ENCODE measurements around the gene DIRAS2. TPM values are rescaled to one million over a fixed set of nuclear protein-coding genes. Genes with fewer than 3 reads are reported as not detected.
"Not testable (repeated sequence)": the region's sequence is repeated elsewhere in the genome, so short reads cannot be mapped to it uniquely, and the experiment has no call there.

The DIRAS2 gene
- total RNA-seq, 2 experiments from 2014 or later = not detected

- no peak for TF ChIP-seq EZH2phosphoT487 (IDR thresholded peaks at IDR 0.05; ENCODE audit: borderline replicate concordance, low read depth, low read length)
- TF ChIP-seq, protein P1, sequence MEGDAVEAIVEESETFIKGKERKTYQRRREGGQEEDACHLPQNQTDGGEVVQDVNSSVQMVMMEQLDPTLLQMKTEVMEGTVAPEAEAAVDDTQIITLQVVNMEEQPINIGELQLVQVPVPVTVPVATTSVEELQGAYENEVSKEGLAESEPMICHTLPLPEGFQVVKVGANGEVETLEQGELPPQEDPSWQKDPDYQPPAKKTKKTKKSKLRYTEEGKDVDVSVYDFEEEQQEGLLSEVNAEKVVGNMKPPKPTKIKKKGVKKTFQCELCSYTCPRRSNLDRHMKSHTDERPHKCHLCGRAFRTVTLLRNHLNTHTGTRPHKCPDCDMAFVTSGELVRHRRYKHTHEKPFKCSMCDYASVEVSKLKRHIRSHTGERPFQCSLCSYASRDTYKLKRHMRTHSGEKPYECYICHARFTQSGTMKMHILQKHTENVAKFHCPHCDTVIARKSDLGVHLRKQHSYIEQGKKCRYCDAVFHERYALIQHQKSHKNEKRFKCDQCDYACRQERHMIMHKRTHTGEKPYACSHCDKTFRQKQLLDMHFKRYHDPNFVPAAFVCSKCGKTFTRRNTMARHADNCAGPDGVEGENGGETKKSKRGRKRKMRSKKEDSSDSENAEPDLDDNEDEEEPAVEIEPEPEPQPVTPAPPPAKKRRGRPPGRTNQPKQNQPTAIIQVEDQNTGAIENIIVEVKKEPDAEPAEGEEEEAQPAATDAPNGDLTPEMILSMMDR (conservative IDR thresholded peaks at IDR 0.05; ENCODE audit: low read length) = no peak
- Histone ChIP-seq H3K9me2 (ENCODE audit: insufficient read depth, low read length) (no peaks in the 10 kb centered on the region), H3K36me3 (ENCODE audit: insufficient read depth, low read length) (no peaks in the 10 kb centered on the region), H2AFZ (ENCODE audit: low read length) (no peak overlapping the region), H3K79me2 (ENCODE audit: insufficient read depth, low read depth, low read length) (no peaks in the 10 kb centered on the region), H3K4me3 (ENCODE audit: low read depth, low read length, poor library complexity, severe bottlenecking) (no peak overlapping the region), H3K9me3 (ENCODE audit: low read length) (no peaks in the 10 kb centered on the region), H4K20me1 (ENCODE audit: insufficient read depth, low read length) (no peaks in the 10 kb centered on the region), H3K4me2 (ENCODE audit: low read length) (no peak overlapping the region), H3K27ac (ENCODE audit: low read depth, low read length, poor library complexity, severe bottlenecking) (no peak overlapping the region), H3K4me1 (ENCODE audit: insufficient read depth, low read length, poor library complexity, severe bottlenecking) (no peaks in the 10 kb centered on the region)
- POLR2A ChIA-PET = interaction anchor here (0.6 to 0.7 kb wide), 2 partner anchors 15 to 69 kb away, joined by 3 to 4 read pairs; no protein-coding TSS in a partner anchor
- intact Hi-C loops (cut with micrococcal nuclease; ENCODE audit: unreplicated experiment) = no loop called here
- CTCF ChIA-PET (ENCODE audit: unreplicated experiment) = no interaction called here
- DNase-seq (ENCODE audit: low spot score) = no peak
- BruUV-seq (replicated peaks) = no TSS peak
Observed at GRCh38 chr9:90659650-90660364, 17.2 kb upstream of the DIRAS2 start.

- Histone ChIP-seq H2AFZ (ENCODE audit: low read length) (no peak overlapping the region), H3K36me3 (ENCODE audit: insufficient read depth, low read length) (no peaks in the 10 kb centered on the region), H3K79me2 (ENCODE audit: insufficient read depth, low read depth, low read length) (no peaks in the 10 kb centered on the region), H3K9me3 (ENCODE audit: low read length) (no peaks in the 10 kb centered on the region), H3K27ac (ENCODE audit: low read depth, low read length, poor library complexity, severe bottlenecking) (no peak overlapping the region), H3K4me2 (ENCODE audit: low read length) (no peak overlapping the region), H4K20me1 (ENCODE audit: insufficient read depth, low read length) (no peaks in the 10 kb centered on the region), H3K9me2 (ENCODE audit: insufficient read depth, low read length) (no peaks in the 10 kb centered on the region), H3K4me3 (ENCODE audit: low read depth, low read length, poor library complexity, severe bottlenecking) (no peak overlapping the region), H3K4me1 (ENCODE audit: insufficient read depth, low read length, poor library complexity, severe bottlenecking) (no peaks in the 10 kb centered on the region)
- no peak for DNase-seq (ENCODE audit: low spot score)
- ChIA-PET POLR2A (interaction anchor here (0.6 to 0.9 kb wide), 2 partner anchors 25 to 35 kb away, joined by 3 read pairs; no protein-coding TSS in a partner anchor), CTCF (ENCODE audit: unreplicated experiment) (no interaction called here)
- intact Hi-C loops (cut with micrococcal nuclease; ENCODE audit: unreplicated experiment) = no loop called here
- BruUV-seq (replicated peaks) = no TSS peak
- TF ChIP-seq EZH2phosphoT487 (IDR thresholded peaks at IDR 0.05; ENCODE audit: borderline replicate concordance, low read depth, low read length) = no peak
- TF ChIP-seq, protein P1 (conservative IDR thresholded peaks at IDR 0.05; ENCODE audit: low read length) = no peak
Observed at GRCh38 chr9:90658783-90659182, 16.2 kb upstream of the DIRAS2 start.

DNA sequence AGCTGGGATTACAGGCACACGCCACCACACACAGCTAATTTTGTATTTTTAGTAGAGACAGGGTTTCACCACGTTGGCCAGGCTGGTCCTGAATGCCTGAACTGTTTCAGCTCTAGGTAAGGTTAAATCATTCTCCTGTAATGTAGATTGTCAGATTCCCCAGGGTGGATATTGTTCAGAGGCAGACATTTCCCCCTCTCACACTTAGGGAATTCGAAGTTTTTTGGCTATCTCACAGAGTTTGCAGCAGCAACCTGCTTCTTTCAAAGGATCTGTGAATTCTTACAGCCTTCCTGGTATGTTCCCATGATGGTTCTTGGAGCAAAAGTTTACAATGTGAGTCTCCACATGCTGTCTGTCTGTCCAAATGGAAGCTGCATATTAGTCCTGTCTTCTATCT lies 15.6 kb upstream of the DIRAS2 start:
- no peaks in the 10 kb centered on the region for H3K4me1 ChIP-seq (ENCODE audit: insufficient read depth, low read length, poor library complexity, severe bottlenecking)
- no peak overlapping the region for H2AFZ ChIP-seq (ENCODE audit: low read length)
- no peaks in the 10 kb centered on the region for H4K20me1 ChIP-seq (ENCODE audit: insufficient read depth, low read length)
- H3K4me2 ChIP-seq (ENCODE audit: low read length) = no peak overlapping the region
- H3K9me2 ChIP-seq (ENCODE audit: insufficient read depth, low read length) = no peaks in the 10 kb centered on the region
- H3K79me2 ChIP-seq (ENCODE audit: insufficient read depth, low read depth, low read length) = no peaks in the 10 kb centered on the region
- no peak for DNase-seq (ENCODE audit: low spot score)
- H3K27ac ChIP-seq (ENCODE audit: low read depth, low read length, poor library complexity, severe bottlenecking) = no peak overlapping the region
- H3K4me3 ChIP-seq (ENCODE audit: low read depth, low read length, poor library complexity, severe bottlenecking) = no peak overlapping the region
- no peaks in the 10 kb centered on the region for H3K9me3 ChIP-seq (ENCODE audit: low read length)
- POLR2A ChIA-PET = interaction anchor here (0.9 kb wide), 1 partner anchor 25 kb away, joined by 3 read pairs; no protein-coding TSS in a partner anchor
- BruUV-seq (replicated peaks) = no TSS peak
- intact Hi-C loops (cut with micrococcal nuclease; ENCODE audit: unreplicated experiment) = no loop called here
- CTCF ChIA-PET (ENCODE audit: unreplicated experiment) = no interaction called here
- no peaks in the 10 kb centered on the region for H3K36me3 ChIP-seq (ENCODE audit: insufficient read depth, low read length)
- no peak for TF ChIP-seq EZH2phosphoT487 (IDR thresholded peaks at IDR 0.05; ENCODE audit: borderline replicate concordance, low read depth, low read length)
- TF ChIP-seq, protein P1 (conservative IDR thresholded peaks at IDR 0.05; ENCODE audit: low read length) = no peak

GRCh38 chr9:90656876-90657275 lies 14.3 kb upstream of the DIRAS2 start:
- H2AFZ ChIP-seq (ENCODE audit: low read length); H4K20me1 ChIP-seq (ENCODE audit: insufficient read depth, low read length); BruUV-seq (replicated peaks); H3K36me3 ChIP-seq (ENCODE audit: insufficient read depth, low read length); H3K9me3 ChIP-seq (ENCODE audit: low read length); H3K4me2 ChIP-seq (ENCODE audit: low read length); H3K4me3 ChIP-seq (ENCODE audit: low read depth, low read length, poor library complexity, severe bottlenecking); DNase-seq (ENCODE audit: low spot score); intact Hi-C loops (cut with micrococcal nuclease; ENCODE audit: unreplicated experiment); H3K79me2 ChIP-seq (ENCODE audit: insufficient read depth, low read depth, low read length); H3K9me2 ChIP-seq (ENCODE audit: insufficient read depth, low read length); H3K4me1 ChIP-seq (ENCODE audit: insufficient read depth, low read length, poor library complexity, severe bottlenecking); H3K27ac ChIP-seq (ENCODE audit: low read depth, low read length, poor library complexity, severe bottlenecking); CTCF ChIA-PET (ENCODE audit: unreplicated experiment): not testable (repeated sequence)
- POLR2A ChIA-PET = interaction anchor here (0.6 kb wide), 1 partner anchor 330 kb away, joined by 3 read pairs; no protein-coding TSS in a partner anchor

Data from OCI-LY7 (cell line).